HEK293T (cell line): Measurements from ENCODE around the gene ECD.
A peak's percentile ranks its signal among the peaks of the same experiment; 100 is the strongest.
"Not testable (repeated sequence)": the region's sequence is repeated elsewhere in the genome, so short reads cannot be mapped to it uniquely, and the experiment has no call there.

Source experiments
- CTCF ChIA-PET: fragments of 350-600 bp; formaldehyde crosslinking; extraction: SDS; loops from one replicate; lab custom pipeline; 2021; ENCODE audit warnings: antibody characterized with exemption, inconsistent platforms; lab: Yijun Ruan, JAX
- POLR2A ChIA-PET: fragments of 350-600 bp; formaldehyde crosslinking; extraction: SDS; loops from one replicate; lab custom pipeline; 2020; ENCODE audit warnings: antibody characterized with exemption, inconsistent platforms; lab: Yijun Ruan, JAX
- DNase-seq: peaks from one replicate; pipeline ENCODE4 v3.0.0; 2012; ENCODE audit warnings: mixed read lengths; ENCODE audit errors: extremely low spot score
- ARNT ChIP-seq: fragments of 450-650 bp; IDR thresholded peaks from 2 replicates; pipeline ENCODE4 v1.6.1; 2017; ENCODE audit warnings: mild to moderate bottlenecking
- BHLHE40 ChIP-seq: fragments of 450-650 bp; IDR thresholded peaks from 2 replicates; pipeline ENCODE4 v1.6.1; 2016; ENCODE audit warnings: mild to moderate bottlenecking, moderate library complexity, borderline replicate concordance
- CTBP1 ChIP-seq: fragments of 450-650 bp; IDR thresholded peaks from 2 replicates; pipeline ENCODE4 v1.6.1; 2016; ENCODE audit warnings: borderline replicate concordance
- ELF4 ChIP-seq: fragments of 450-650 bp; IDR thresholded peaks from 2 replicates; pipeline ENCODE4 v1.6.1; 2017; ENCODE audit warnings: antibody characterized with exemption
- FOXA1 ChIP-seq: fragments of 450-650 bp; IDR thresholded peaks from 2 replicates; pipeline ENCODE4 v1.6.1; 2016; ENCODE audit warnings: mild to moderate bottlenecking
- FOXK2 ChIP-seq: fragments of 450-650 bp; IDR thresholded peaks from 2 replicates; pipeline ENCODE4 v1.6.1; 2016; ENCODE audit warnings: mild to moderate bottlenecking
- FOXM1 ChIP-seq: fragments of 450-650 bp; IDR thresholded peaks from 2 replicates; pipeline ENCODE4 v1.6.1; 2017; ENCODE audit warnings: mild to moderate bottlenecking, borderline replicate concordance
- HDGF ChIP-seq: fragments of 450-650 bp; IDR thresholded peaks from 2 replicates; pipeline ENCODE4 v1.6.1; 2017; ENCODE audit warnings: antibody characterized with exemption, borderline replicate concordance
- L3MBTL2 ChIP-seq: fragments of 450-650 bp; conservative IDR thresholded peaks from 2 replicates; pipeline ENCODE4 v1.6.1; 2016; ENCODE audit warnings: mild to moderate bottlenecking
- LEF1 ChIP-seq: fragments of 450-650 bp; IDR thresholded peaks from 2 replicates; pipeline ENCODE4 v1.6.1; 2017; ENCODE audit warnings: mild to moderate bottlenecking, borderline replicate concordance
- NFRKB ChIP-seq: fragments of 450-650 bp; IDR thresholded peaks from 2 replicates; pipeline ENCODE4 v1.6.1; 2016; ENCODE audit warnings: mild to moderate bottlenecking, moderate library complexity
- SP1 ChIP-seq: fragments of 450-650 bp; IDR thresholded peaks from 2 replicates; pipeline ENCODE4 v1.6.1; 2017
- SUZ12 ChIP-seq: fragments of 450-650 bp; IDR thresholded peaks from 2 replicates; pipeline ENCODE4 v1.6.1; 2016; ENCODE audit warnings: mild to moderate bottlenecking
- TARDBP ChIP-seq: fragments of 450-650 bp; IDR thresholded peaks from 2 replicates; pipeline ENCODE4 v1.6.1; 2016
- ZNF384 ChIP-seq: fragments of 450-650 bp; IDR thresholded peaks from 2 replicates; pipeline ENCODE4 v1.6.1; 2016
- TF ChIP-seq, protein P1 (sequence below): fragments of 450-650 bp; IDR thresholded peaks from 2 replicates; pipeline ENCODE4 v1.6.1; 2016

The ECD gene

DNA sequence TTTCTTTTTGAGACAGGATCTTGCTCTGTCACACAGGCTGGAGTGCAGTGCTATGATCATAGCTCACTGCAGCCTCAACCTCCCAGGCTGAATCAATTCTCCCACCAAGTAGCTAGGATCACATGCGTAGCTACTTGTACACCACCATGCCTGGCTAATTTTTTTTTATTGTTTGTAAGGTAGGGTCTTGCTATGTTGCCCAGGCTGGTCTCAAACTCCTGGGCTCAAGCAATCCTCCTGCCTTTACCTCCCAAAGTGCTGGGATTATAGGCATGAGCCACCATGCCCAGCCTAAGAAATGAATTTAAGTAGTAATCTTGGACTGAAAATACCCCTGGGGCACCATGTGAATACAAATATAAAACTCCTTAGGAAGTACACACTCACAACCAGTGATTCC, 51.8 kb downstream of the ECD start:
- TF ChIP-seq SUZ12 (no peak), ARNT (no peak), FOXM1 (no peak), FOXA1 (no peak), HDGF (no peak), ELF4 (no peak), TARDBP (no peak), ZNF384 (no peak), NFRKB (no peak), BHLHE40 (no peak), CTBP1 (no peak), L3MBTL2 (no peak), FOXK2 (no peak), LEF1 (no peak)
- TF ChIP-seq, protein P1, sequence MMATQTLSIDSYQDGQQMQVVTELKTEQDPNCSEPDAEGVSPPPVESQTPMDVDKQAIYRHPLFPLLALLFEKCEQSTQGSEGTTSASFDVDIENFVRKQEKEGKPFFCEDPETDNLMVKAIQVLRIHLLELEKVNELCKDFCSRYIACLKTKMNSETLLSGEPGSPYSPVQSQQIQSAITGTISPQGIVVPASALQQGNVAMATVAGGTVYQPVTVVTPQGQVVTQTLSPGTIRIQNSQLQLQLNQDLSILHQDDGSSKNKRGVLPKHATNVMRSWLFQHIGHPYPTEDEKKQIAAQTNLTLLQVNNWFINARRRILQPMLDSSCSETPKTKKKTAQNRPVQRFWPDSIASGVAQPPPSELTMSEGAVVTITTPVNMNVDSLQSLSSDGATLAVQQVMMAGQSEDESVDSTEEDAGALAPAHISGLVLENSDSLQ: no peak
- CTCF ChIA-PET: no interaction called here
- POLR2A ChIA-PET: no interaction called here
- DNase-seq: no peak

DNA sequence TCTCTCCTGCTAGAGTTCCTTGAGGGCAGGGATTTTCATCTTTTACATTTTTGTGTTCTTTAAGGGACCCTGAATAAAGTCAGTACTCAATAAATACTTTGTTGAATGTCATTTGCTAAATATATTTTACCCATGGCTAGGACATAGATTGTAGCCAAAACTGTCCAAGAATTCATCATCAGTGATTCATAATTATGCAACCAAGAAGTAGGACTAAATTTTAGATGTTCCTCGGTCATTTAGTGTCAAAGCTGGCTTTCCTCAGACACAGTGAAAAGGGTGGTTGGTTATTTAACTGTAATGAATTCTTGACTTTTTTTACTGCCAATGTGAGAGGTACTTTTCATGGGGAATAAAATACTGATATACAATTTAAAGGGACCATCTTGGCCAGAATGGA, 54.3 kb downstream of the ECD start:
- DNase-seq: no peak
- CTCF ChIA-PET: interaction anchor here (0.6 kb wide), 1 partner anchor 15 kb away, joined by 6 read pairs; no protein-coding TSS in a partner anchor
- TF ChIP-seq LEF1 (no peak), BHLHE40 (no peak), ZNF384 (no peak), SP1 (no peak), HDGF (no peak)
- POLR2A ChIA-PET: interaction anchor here (0.6 kb wide), 1 partner anchor 273 kb away, joined by 4 read pairs; no protein-coding TSS in a partner anchor

DNA sequence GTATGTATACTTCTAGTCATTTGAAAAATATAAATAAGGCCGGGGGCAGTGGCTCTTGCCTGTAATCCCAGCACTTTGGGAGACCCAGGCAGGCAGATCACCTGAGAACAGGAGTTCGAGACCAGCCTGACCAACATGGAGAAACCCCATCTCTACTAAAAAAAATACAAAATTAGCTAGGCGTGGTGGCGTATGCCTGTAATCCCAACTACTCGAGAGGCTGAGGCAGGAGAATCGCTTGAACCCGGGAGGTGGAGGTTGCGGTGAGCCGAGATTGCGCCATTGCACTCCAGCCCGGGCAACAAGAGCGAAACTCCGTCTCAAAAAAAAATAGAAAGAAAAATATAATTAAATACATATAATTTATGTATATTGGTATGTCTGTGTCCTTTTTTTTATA, 55.8 kb downstream of the ECD start:
- not testable (repeated sequence) for DNase-seq
- ChIA-PET POLR2A (interaction anchor here (3.5 kb wide), 1 partner anchor 15 kb away, joined by 61 read pairs; the partner anchor contains the start of gene P4HA1), CTCF (interaction anchor here (1.3 kb wide), 1 partner anchor 15 kb away, joined by 4 read pairs; the partner anchor contains the start of gene P4HA1)

DNA sequence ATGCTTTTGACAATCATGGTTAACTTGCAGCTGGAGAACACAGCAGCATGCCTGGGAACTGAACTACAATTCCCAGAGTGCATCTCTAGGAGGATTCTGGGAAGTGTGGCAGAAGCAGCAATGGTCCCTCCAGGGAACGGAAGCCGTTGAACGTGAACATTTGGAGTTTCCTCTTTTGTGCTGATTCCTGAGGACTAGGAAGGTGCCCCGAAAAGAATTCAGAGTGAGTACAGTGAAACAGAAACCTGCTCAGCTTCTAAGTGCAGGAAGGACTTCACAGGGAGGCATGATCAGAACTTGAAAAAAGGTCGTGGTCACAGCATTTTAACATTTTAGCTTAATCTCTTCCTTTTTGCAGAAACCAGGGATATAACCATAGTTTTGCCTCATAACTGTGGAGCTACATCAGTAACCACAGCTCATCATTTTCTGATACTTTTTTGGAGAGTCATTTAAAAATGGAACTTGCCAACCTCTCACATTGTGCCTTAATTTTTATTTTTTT, 57.4 kb downstream of the ECD start, which contains the start of gene NUDT13:
NUDT13 (plus strand) TSS at position 111 of the 505 bp plus-strand sequence. CDS start 3,911 bp downstream, outside the sequence.
- TF ChIP-seq ZNF384: no peak
- peak; percentile 86 for TF ChIP-seq SUZ12
- TF ChIP-seq ELF4: peak; percentile 94
- POLR2A ChIA-PET: interaction anchor here (0.7 to 3.5 kb wide), 8 partner anchors 13 to 484 kb away, joined by 3 to 61 read pairs (median 3); partner anchors contain the start of genes DNAJC9, MICU1 and P4HA1
- peak; percentile 74 for DNase-seq
- CTCF ChIA-PET: interaction anchor here (0.6 to 1.0 kb wide), 5 partner anchors 13 to 48 kb away, joined by 3 to 5 read pairs (median 3); no protein-coding TSS in a partner anchor

DNA sequence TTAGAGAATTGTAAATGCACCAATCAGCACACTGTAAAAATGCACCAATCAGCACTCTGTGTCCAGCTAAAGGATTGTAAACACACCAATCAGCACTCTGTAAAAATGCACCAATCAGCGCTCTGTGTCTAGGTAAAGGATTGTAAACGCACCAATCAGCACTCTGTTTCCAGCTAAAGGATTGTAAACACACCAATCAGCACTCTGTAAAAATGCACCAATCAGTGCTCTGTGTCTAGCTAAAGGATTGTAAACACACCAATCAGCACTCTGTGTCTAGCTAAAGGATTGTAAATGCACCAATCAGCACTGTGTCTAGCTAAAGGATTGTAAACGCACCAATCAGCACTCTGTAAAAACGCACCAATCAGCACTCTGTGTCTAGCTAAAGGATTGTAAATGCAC, 58.6 kb downstream of the ECD start:
- DNase-seq, CTCF ChIA-PET: not testable (repeated sequence)
- POLR2A ChIA-PET: interaction anchor here (0.6 to 3.5 kb wide), 3 partner anchors 12 to 483 kb away, joined by 5 to 61 read pairs (median 6); partner anchors contain the start of genes MICU1 and P4HA1

DNA sequence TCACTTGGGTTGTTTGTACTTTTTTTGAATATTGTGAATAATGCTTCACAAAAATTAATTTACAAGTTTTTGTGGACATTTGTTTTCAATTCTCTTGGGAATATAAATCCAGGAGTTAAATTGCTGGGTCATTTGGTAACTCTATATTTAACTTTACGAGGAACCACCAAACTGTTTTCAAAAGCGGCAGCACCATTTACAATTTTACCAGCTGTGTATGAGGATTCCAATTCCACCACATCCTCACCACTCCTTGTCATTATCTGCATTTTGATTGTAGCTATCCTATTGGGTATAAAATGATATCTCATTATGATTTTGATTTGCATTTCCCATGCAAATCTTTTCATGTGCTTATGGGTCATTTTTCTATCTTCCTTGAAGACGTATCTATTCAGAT, 61.5 kb downstream of the ECD start:
- CTCF ChIA-PET: no interaction called here
- DNase-seq: no peak
- POLR2A ChIA-PET: no interaction called here
- TF ChIP-seq LEF1: no peak
- TF ChIP-seq CTBP1: no peak
- TF ChIP-seq SUZ12: no peak
- no peak for TF ChIP-seq NFRKB
- TF ChIP-seq SP1: no peak
- TF ChIP-seq ZNF384: no peak
- TF ChIP-seq, protein P1: no peak
- TF ChIP-seq ELF4: no peak
- TF ChIP-seq L3MBTL2: no peak
- TF ChIP-seq BHLHE40: no peak
- no peak for TF ChIP-seq FOXK2
- TF ChIP-seq FOXM1: no peak
- TF ChIP-seq TARDBP: no peak
- TF ChIP-seq FOXA1: no peak
- no peak for TF ChIP-seq HDGF
- TF ChIP-seq ARNT: no peak

DNA sequence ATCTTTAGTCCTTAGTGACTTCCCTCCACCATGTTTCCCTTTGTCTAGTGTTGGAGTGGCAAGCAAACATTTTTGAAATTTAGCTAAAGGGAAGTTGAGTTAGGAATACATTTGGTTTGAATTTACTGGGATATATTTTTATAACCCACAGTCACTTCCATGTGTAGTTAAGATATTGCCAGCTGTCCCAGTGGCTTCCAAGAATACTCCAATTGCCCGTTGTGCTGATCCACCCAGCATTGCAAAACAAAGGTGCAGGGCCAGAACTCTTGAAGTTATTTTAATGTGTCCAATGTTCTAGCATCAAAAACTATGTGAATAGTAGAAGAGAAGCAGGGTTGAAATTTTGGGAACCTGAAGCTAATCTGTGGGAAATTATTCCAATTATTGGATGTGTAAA, 68.7 kb downstream of the ECD start:
- DNase-seq: no peak
- ChIA-PET CTCF (interaction anchor here (0.6 kb wide), 1 partner anchor 15 kb away, joined by 6 read pairs; no protein-coding TSS in a partner anchor), POLR2A (interaction anchor here (6.6 kb wide), 1 partner anchor 11 kb away, joined by 61 read pairs; the partner anchor contains the start of gene NUDT13)
- TF ChIP-seq HDGF (no peak), LEF1 (no peak), FOXA1 (no peak), NFRKB (no peak), ELF4 (no peak), FOXK2 (no peak), ARNT (no peak), SUZ12 (no peak), CTBP1 (no peak), FOXM1 (no peak), BHLHE40 (no peak), L3MBTL2 (no peak)
- TF ChIP-seq, protein P1: no peak
